CD14-positive monocyte (primary cell): Measurements from ENCODE around the gene IGF2BP3. TPM values are rescaled to one million over a fixed set of nuclear protein-coding genes. Genes with fewer than 3 reads are reported as not detected.

Source experiments
- DNase-seq, 3 donors: peaks; one replicate each; pipeline ENCODE4 v3.0.0-alpha.2; 2011 to 2022
- H2AFZ ChIP-seq: 2 replicates; pipeline ENCODE4 v1.6.0; 2012; ENCODE audit warnings: mild to moderate bottlenecking, low read depth, low read length, inconsistent platforms; ENCODE audit not compliant: insufficient read depth, poor library complexity, severe bottlenecking
- H3K27ac ChIP-seq, 2 donors: 1 replicate in 1 of 2; 2 replicates in 1 of 2; pipeline ENCODE4 v1.5.1; 2012 to 2013; ENCODE audit warnings: low read length in 2 of 2, control low read depth in 1 of 2, inconsistent platforms in 1 of 2, low read depth in 1 of 2, mild to moderate bottlenecking in 1 of 2
- H3K27me3 ChIP-seq, 2 donors: one replicate each; pipeline versions ENCODE4 v1.6.0 to v1.6.1; 2011 to 2013; ENCODE audit warnings: low read length in 2 of 2; ENCODE audit not compliant: control insufficient read depth in 2 of 2, insufficient read depth in 2 of 2
- H3K36me3 ChIP-seq, 2 donors: replicated peaks in 1 of 2; 1 replicate in 1 of 2; 2 replicates in 1 of 2; pipeline versions ENCODE4 v1.5.1 to v1.6.1; 2012 to 2013; ENCODE audit warnings: low read length in 2 of 2, control low read depth in 1 of 2, inconsistent platforms in 1 of 2, mild to moderate bottlenecking in 1 of 2; ENCODE audit not compliant: insufficient read depth in 2 of 2, control insufficient read depth in 1 of 2
- H3K4me1 ChIP-seq, 2 donors: 1 replicate in 1 of 2; 2 replicates in 1 of 2; pipeline versions ENCODE4 v1.5.1 to v1.6.1; 2012 to 2013; ENCODE audit warnings: low read length in 2 of 2, control low read depth in 1 of 2, inconsistent platforms in 1 of 2, mild to moderate bottlenecking in 1 of 2, moderate library complexity in 1 of 2; ENCODE audit not compliant: insufficient read depth in 2 of 2, control insufficient read depth in 1 of 2
- H3K4me2 ChIP-seq: replicated peaks from 2 replicates; pipeline ENCODE3; 2012; ENCODE audit warnings: low read length, moderate library complexity, mild to moderate bottlenecking; ENCODE audit not compliant: poor library complexity, severe bottlenecking; ENCODE audit errors: extremely low read depth
- H3K4me3 ChIP-seq, 3 experiments: fragments of 200-600 bp in 1 of 3; sonication (generic) in 1 of 3; replicated peaks in 1 of 3; 1 replicate in 2 of 3; 2 replicates in 1 of 3; pipeline ENCODE4 v1.5.1; 2011 to 2013; ENCODE audit warnings: low read length in 3 of 3, mild to moderate bottlenecking in 3 of 3, control low read depth in 2 of 3, low read depth in 2 of 3, inconsistent platforms in 1 of 3, moderate library complexity in 1 of 3
- H3K79me2 ChIP-seq: 2 replicates; pipeline ENCODE4 v1.6.0; 2012; ENCODE audit warnings: mild to moderate bottlenecking, control low read depth, inconsistent platforms, low read length, moderate library complexity; ENCODE audit not compliant: insufficient read depth
- H3K9ac ChIP-seq: 2 replicates; pipeline ENCODE4 v1.6.0; 2017; ENCODE audit warnings: low read length, mild to moderate bottlenecking; ENCODE audit not compliant: insufficient read depth, poor library complexity, severe bottlenecking
- H3K9me3 ChIP-seq, 2 donors: replicated peaks in 1 of 2; 1 replicate in 1 of 2; 2 replicates in 1 of 2; pipeline versions ENCODE4 v1.5.1 to v1.6.1; 2012 to 2013; ENCODE audit warnings: low read length in 2 of 2, control low read depth in 1 of 2; ENCODE audit not compliant: control insufficient read depth in 1 of 2, insufficient read depth in 1 of 2
- H4K20me1 ChIP-seq: 2 replicates; pipeline ENCODE4 v1.6.0; 2012; ENCODE audit warnings: mild to moderate bottlenecking, low read length, control low read depth, moderate library complexity; ENCODE audit not compliant: insufficient read depth
- H3K27ac Mint-ChIP-seq, 7 donors: one replicate each; pipeline ENCODE4 v1.8.0; 2020; ENCODE audit warnings: mild to moderate bottlenecking in 7 of 7, mixed read lengths in 7 of 7, moderate library complexity in 6 of 7, inconsistent platforms in 2 of 7
- H3K27me3 Mint-ChIP-seq, 3 donors: one replicate each; pipeline ENCODE4 v1.8.0; 2021 to 2022; ENCODE audit warnings: low read depth in 3 of 3, mild to moderate bottlenecking in 3 of 3, mixed read lengths in 3 of 3, moderate library complexity in 3 of 3, inconsistent platforms in 1 of 3
- H3K36me3 Mint-ChIP-seq, 2 donors: one replicate each; pipeline ENCODE4 v1.8.0; 2020; ENCODE audit warnings: mixed read lengths in 2 of 2, inconsistent platforms in 1 of 2, mild to moderate bottlenecking in 1 of 2
- H3K4me1 Mint-ChIP-seq: one replicate; pipeline ENCODE4 v1.8.0; 2020; ENCODE audit warnings: mild to moderate bottlenecking, mixed read lengths
- H3K4me3 Mint-ChIP-seq, 2 donors: one replicate each; pipeline ENCODE4 v1.8.0; 2020; ENCODE audit warnings: mild to moderate bottlenecking in 2 of 2, mixed read lengths in 2 of 2, moderate library complexity in 1 of 2
- H3K9me3 Mint-ChIP-seq, 7 donors: one replicate each; pipeline ENCODE4 v1.8.0; 2020 to 2022; ENCODE audit warnings: mixed read lengths in 7 of 7, mild to moderate bottlenecking in 6 of 7, moderate library complexity in 6 of 7, inconsistent platforms in 2 of 7
- WGBS: methylation state at CpG from one replicate; pipeline ENCODE4 v1.1.5; 2013; ENCODE audit warnings: missing lambda C conversion rate; ENCODE audit not compliant: insufficient coverage; 5-methylcytosine and 5-hydroxymethylcytosine counted together
- intact Hi-C, 2 donors: fragments of 100-400 bp; cut with micrococcal nuclease; formaldehyde crosslinking; loops; one replicate each; pipeline versions ENCODE4 v1.15.0 to v1.15.1; 2023
- polyA plus RNA-seq, 3 donors: library from polyadenylated mRNA; depleted of rRNA in 1 of 3; unstranded in 2 of 3; stranded (reverse) in 1 of 3; fragments of 300-500 nt in 2 of 3; fragments of >200 nt in 1 of 3; fragmentation: Illumina TruSeq in 2 of 3; gene quantifications; 1 replicate in 2 of 3; 2 replicates in 1 of 3; pipeline ENCODE4 v1.2.3, GENCODE V29; 2012 to 2021
- TF ChIP-seq, protein P1 (sequence below): fragments of 200-600 bp; IDR thresholded peaks from one replicate; pipeline ENCODE4 v1.8.0; 2022; ENCODE audit warnings: antibody characterized with exemption, mild to moderate bottlenecking

Gene IGF2BP3
- polyA plus RNA-seq, 3 donors: 0.60 to 5.3 (median 3.2) TPM

GRCh38 chr7:23385140-23385539, 85.2 kb downstream of the IGF2BP3 start:
- Histone ChIP-seq H4K20me1 (no peaks in the 10 kb centered on the region), H3K4me3 (no peak overlapping the region), H3K27me3 (no peaks in the 10 kb centered on the region), H3K4me1 (no peaks in the 10 kb centered on the region), H3K9ac (no peak overlapping the region), H3K27ac (no peak overlapping the region), H3K36me3 (no peaks in the 10 kb centered on the region), H3K79me2 (no peaks in the 10 kb centered on the region), H3K4me2 (no peak overlapping the region), H3K9me3 (no peaks in the 10 kb centered on the region), H2AFZ (no peak overlapping the region)
- no CpG with 5 or more reads among the region's 1 CpG for WGBS
- TF ChIP-seq, protein P1, sequence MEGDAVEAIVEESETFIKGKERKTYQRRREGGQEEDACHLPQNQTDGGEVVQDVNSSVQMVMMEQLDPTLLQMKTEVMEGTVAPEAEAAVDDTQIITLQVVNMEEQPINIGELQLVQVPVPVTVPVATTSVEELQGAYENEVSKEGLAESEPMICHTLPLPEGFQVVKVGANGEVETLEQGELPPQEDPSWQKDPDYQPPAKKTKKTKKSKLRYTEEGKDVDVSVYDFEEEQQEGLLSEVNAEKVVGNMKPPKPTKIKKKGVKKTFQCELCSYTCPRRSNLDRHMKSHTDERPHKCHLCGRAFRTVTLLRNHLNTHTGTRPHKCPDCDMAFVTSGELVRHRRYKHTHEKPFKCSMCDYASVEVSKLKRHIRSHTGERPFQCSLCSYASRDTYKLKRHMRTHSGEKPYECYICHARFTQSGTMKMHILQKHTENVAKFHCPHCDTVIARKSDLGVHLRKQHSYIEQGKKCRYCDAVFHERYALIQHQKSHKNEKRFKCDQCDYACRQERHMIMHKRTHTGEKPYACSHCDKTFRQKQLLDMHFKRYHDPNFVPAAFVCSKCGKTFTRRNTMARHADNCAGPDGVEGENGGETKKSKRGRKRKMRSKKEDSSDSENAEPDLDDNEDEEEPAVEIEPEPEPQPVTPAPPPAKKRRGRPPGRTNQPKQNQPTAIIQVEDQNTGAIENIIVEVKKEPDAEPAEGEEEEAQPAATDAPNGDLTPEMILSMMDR: no peak
- H3K4me1 Mint-ChIP-seq: no peaks in the 10 kb centered on the region
- no peaks in the 10 kb centered on the region for H3K9me3 Mint-ChIP-seq
- no peak overlapping the region for H3K27ac Mint-ChIP-seq
- H3K36me3 Mint-ChIP-seq: no peaks in the 10 kb centered on the region
- H3K27me3 Mint-ChIP-seq: peaks cover 0 to 5% (median 3%) of the 10 kb centered on the region in 3 donors
- no peak for DNase-seq
- H3K4me3 Mint-ChIP-seq: no peak overlapping the region
- intact Hi-C loops: no loop called here

DNA sequence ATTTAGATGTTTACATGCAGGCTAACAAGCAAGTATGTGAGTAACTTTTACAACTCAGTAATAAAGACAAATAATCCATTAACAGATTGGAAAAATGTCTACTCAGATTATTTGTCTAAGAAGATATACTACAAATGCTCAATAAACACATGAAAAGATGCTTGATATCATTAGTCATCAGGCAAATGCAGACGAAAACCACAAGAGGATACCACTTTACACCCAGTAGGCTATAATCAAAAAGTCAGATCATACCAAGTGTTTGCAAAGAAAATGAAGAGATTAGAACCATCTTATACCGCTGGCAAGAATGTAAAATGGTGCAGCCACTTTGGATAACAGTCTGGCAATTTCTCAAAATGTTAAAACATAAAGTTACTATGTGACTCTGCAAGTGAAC, 87.1 kb downstream of the IGF2BP3 start:
- WGBS: no CpG with 5 or more reads among the region's 2 CpGs
- Histone ChIP-seq H4K20me1 (no peaks in the 10 kb centered on the region), H3K4me3 (no peak overlapping the region), H3K79me2 (no peaks in the 10 kb centered on the region), H3K9ac (no peak overlapping the region), H3K4me1 (no peaks in the 10 kb centered on the region), H2AFZ (no peak overlapping the region), H3K27me3 (no peaks in the 10 kb centered on the region), H3K27ac (no peak overlapping the region), H3K36me3 (no peaks in the 10 kb centered on the region), H3K9me3 (no peaks in the 10 kb centered on the region), H3K4me2 (no peak overlapping the region)
- intact Hi-C loops: no loop called here
- no peak overlapping the region for H3K27ac Mint-ChIP-seq
- TF ChIP-seq, protein P1: no peak
- no peaks in the 10 kb centered on the region for H3K4me1 Mint-ChIP-seq
- no peak overlapping the region for H3K4me3 Mint-ChIP-seq
- no peaks in the 10 kb centered on the region for H3K36me3 Mint-ChIP-seq
- H3K27me3 Mint-ChIP-seq: peaks cover 0 to 5% (median 4%) of the 10 kb centered on the region in 3 donors
- DNase-seq: no peak
- H3K9me3 Mint-ChIP-seq: peaks cover 0 to 5% (median 0%) of the 10 kb centered on the region in 7 donors
